Esophagus muscularis mucosa (tissue), 3 donors: Measurements from ENCODE around the gene SLC2A10.

Source experiments
- CTCF ChIP-seq, 3 experiments: fragments of 200-600 bp in 2 of 3; fragments of 450-650 bp in 1 of 3; sonication (generic) in 2 of 3; IDR thresholded peaks; one replicate each; pipeline ENCODE4 v1.5.1; 2017 to 2019; ENCODE audit warnings: antibody characterized with exemption in 3 of 3, mild to moderate bottlenecking in 2 of 3, moderate library complexity in 1 of 3
- POLR2AphosphoS5 ChIP-seq, 2 donors: sonication (generic); formaldehyde crosslinking; IDR thresholded peaks; one replicate each; pipeline ENCODE4 v1.6.1; 2017; ENCODE audit warnings: antibody characterized with exemption in 2 of 2

- TF ChIP-seq CTCF (IDR thresholded peaks at IDR 0.05): no peak
- TF ChIP-seq POLR2AphosphoS5 (IDR thresholded peaks at IDR 0.05): no peak
These were observed 8.4 kb upstream of the SLC2A10 start for GRCh38 chr20:46701057-46701456.
